ENCODE results near the gene SLC1A2. TPM values are rescaled to one million over a fixed set of nuclear protein-coding genes. Genes with fewer than 3 reads are reported as not detected.

The SLC1A2 gene
- total and polyA plus RNA-seq, 2 donors (not counting 3 experiments of a cell fraction or from before 2014, with no cell fraction given), result not detected

DNA sequence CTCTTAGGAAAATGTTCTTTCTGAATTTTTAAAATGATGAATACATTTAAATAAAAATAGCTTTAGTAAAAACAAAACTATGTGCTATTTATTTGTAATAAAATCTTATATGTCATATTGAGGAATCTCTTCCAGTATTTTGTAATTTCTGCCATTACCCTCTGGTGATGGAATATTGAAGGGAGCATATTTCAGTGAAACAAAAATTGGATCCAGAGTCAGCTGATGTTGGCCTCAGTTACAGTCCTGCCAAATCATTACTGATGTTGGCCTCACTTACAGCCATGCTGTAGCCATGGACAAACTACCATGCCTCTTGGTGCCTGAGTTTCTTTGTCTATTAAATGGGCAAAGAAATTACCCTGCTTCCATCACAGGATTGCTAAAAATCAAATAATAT is 133.2 kb downstream of the SLC1A2 start:
- Histone ChIP-seq H2AFZ (ENCODE audit: low read depth, low read length) (no peak overlapping the region), H3K4me2 (ENCODE audit: insufficient read depth, low read length) (no peak overlapping the region), H3K79me2 (ENCODE audit: control insufficient read depth, insufficient read depth, low read length) (no peaks in the 10 kb centered on the region), H3K9me1 (replicated peaks; ENCODE audit: control insufficient read depth, extremely low read depth, insufficient read depth, low read length) (no peaks in the 10 kb centered on the region), H3K9me3 (replicated peaks; ENCODE audit: control insufficient read depth, insufficient read depth, low read length) (no peaks in the 10 kb centered on the region), H3K36me3 (ENCODE audit: control insufficient read depth in 2 of 2, extremely low read depth in 1 of 2, insufficient read depth in 2 of 2, low read length in 2 of 2) (no peaks in the 10 kb centered on the region), H3K4me1 (ENCODE audit: control insufficient read depth, extremely low read depth, insufficient read depth, low read length) (peaks cover 12% of the 10 kb centered on the region), H3K9ac (replicated peaks; ENCODE audit: extremely low read depth, insufficient read depth, low read length) (no peak overlapping the region), H4K20me1 (replicated peaks; ENCODE audit: control insufficient read depth, extremely low read depth, insufficient read depth, low read length) (no peaks in the 10 kb centered on the region), H3K27ac (ENCODE audit: insufficient read depth, low read depth, low read length) (no peak overlapping the region), H3K27me3 (ENCODE audit: control insufficient read depth in 2 of 2, insufficient read depth in 2 of 2, low read length in 2 of 2) (no peaks in the 10 kb centered on the region), H3K4me3 (replicated peaks in 1 of 3; ENCODE audit: insufficient read depth in 1 of 3, low read depth in 1 of 3, low read length in 3 of 3) (no peak overlapping the region)
- intact Hi-C loops (cut with micrococcal nuclease), result no loop called here
- DNase-seq (ENCODE audit: low read depth, low spot score), result no peak
- CTCF ChIA-PET, result no interaction called here
- POLR2A ChIA-PET, result no interaction called here
- BruUV-seq (replicated peaks), result no TSS peak
- no peak for FAIRE-seq
- dilution Hi-C loops (cut with MboI; ENCODE audit: extremely low pct_ligation_motif_present, low sequenced_read_pairs), result no loop called here
- no peak for TF ChIP-seq POLR2AphosphoS5 (IDR thresholded peaks at IDR 0.05; ENCODE audit: insufficient read depth, low read depth, low read length)
- no peak for TF ChIP-seq JUN (IDR thresholded peaks at IDR 0.05; ENCODE audit: borderline replicate concordance, insufficient read depth, insufficient read length, low read depth)
- TF ChIP-seq FOS (IDR thresholded peaks at IDR 0.05; ENCODE audit: borderline replicate concordance, insufficient read depth, low read length), result no peak
- no peak for TF ChIP-seq GATA2 (IDR thresholded peaks at IDR 0.05; ENCODE audit: insufficient read depth, insufficient read length, low read depth, low read length)
- TF ChIP-seq, protein P1, sequence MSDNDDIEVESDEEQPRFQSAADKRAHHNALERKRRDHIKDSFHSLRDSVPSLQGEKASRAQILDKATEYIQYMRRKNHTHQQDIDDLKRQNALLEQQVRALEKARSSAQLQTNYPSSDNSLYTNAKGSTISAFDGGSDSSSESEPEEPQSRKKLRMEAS (IDR thresholded peaks at IDR 0.05; ENCODE audit: insufficient read depth, insufficient read length), result no peak
- TF ChIP-seq, protein P2, sequence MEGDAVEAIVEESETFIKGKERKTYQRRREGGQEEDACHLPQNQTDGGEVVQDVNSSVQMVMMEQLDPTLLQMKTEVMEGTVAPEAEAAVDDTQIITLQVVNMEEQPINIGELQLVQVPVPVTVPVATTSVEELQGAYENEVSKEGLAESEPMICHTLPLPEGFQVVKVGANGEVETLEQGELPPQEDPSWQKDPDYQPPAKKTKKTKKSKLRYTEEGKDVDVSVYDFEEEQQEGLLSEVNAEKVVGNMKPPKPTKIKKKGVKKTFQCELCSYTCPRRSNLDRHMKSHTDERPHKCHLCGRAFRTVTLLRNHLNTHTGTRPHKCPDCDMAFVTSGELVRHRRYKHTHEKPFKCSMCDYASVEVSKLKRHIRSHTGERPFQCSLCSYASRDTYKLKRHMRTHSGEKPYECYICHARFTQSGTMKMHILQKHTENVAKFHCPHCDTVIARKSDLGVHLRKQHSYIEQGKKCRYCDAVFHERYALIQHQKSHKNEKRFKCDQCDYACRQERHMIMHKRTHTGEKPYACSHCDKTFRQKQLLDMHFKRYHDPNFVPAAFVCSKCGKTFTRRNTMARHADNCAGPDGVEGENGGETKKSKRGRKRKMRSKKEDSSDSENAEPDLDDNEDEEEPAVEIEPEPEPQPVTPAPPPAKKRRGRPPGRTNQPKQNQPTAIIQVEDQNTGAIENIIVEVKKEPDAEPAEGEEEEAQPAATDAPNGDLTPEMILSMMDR (IDR thresholded peaks at IDR 0.05; ENCODE audit: extremely low read depth in 1 of 2, insufficient read depth in 1 of 2, low read depth in 1 of 2, low read length in 2 of 2), result no peak
- no peak for TF ChIP-seq POLR2A (IDR thresholded peaks at IDR 0.05; ENCODE audit: low read depth, low read length)
- no peak for TF ChIP-seq EZH2 (IDR thresholded peaks at IDR 0.05; ENCODE audit: borderline replicate concordance, low read depth, low read length, severe bottlenecking)
- no peak for TF ChIP-seq MYC (IDR thresholded peaks at IDR 0.05; ENCODE audit: low read depth, low read length)

Data from endothelial cell of umbilical vein (primary cell).